ENCODE results near the gene FZD10. TPM values are rescaled to one million over a fixed set of nuclear protein-coding genes. Genes with fewer than 3 reads are reported as not detected.

The FZD10 gene
- total RNA-seq: 0.26 and 0.65 TPM in 2 replicates

GRCh38 chr12:130162267-130162666, at the start of gene FZD10:
Gene FZD10, plus strand, starts transcription at chr12:130162464. Its CDS starts 479 bp downstream, at chr12:130162943.

Other genes with a start within 250 kb of the FZD10 start
- not detected in 2 replicates for gene PIWIL1, start 175.4 kb downstream of the FZD10 start, total RNA-seq